SK-N-MC (cell line): Measurements from ENCODE around the gene IRAK3.

Experiments used
- DNase-seq: peaks from one replicate; pipeline ENCODE4 v3.0.0-alpha.2; 2011; ENCODE audit warnings: low read depth, low spot score
- H3K27ac ChIP-seq: fragments of 200-600 bp; sonication (generic); 2 replicates; pipeline ENCODE4 v1.5.1; 2016; ENCODE audit warnings: mixed run types
- H3K36me3 ChIP-seq: fragments of 200-600 bp; sonication (generic); 2 replicates; pipeline ENCODE4 v1.6.1; 2017; ENCODE audit warnings: antibody characterized with exemption, low read length, mixed read lengths; ENCODE audit not compliant: insufficient read depth
- H3K4me3 ChIP-seq: fragments of 200-600 bp; sonication (generic); 2 replicates; pipeline ENCODE4 v1.5.1; 2016
- H3K9ac ChIP-seq: fragments of 200-600 bp; sonication (generic); 2 replicates; pipeline ENCODE4 v1.8.0; 2017; ENCODE audit warnings: mixed run types, mixed read lengths; ENCODE audit not compliant: insufficient read length
- H3K9me3 ChIP-seq: fragments of 200-600 bp; sonication (generic); 2 replicates; pipeline ENCODE4 v1.6.1; 2017; ENCODE audit warnings: low read depth, mild to moderate bottlenecking, antibody characterized with exemption, low read length, moderate library complexity, mixed read lengths
- EZH2 ChIP-seq: fragments of 200-600 bp; sonication (generic); IDR thresholded peaks from one replicate; pipeline ENCODE4 v1.6.1; 2017; ENCODE audit warnings: antibody characterized with exemption
- FOXP2 ChIP-seq: optimal IDR thresholded peaks from 2 replicates; pipeline ENCODE3; 2011; ENCODE audit warnings: mild to moderate bottlenecking, moderate library complexity; ENCODE audit not compliant: insufficient read depth; ENCODE audit errors: extremely low read length, control extremely low read depth
- POLR2AphosphoS5 ChIP-seq: IDR thresholded peaks from 2 replicates; pipeline ENCODE4 v1.6.1; 2012; ENCODE audit warnings: mild to moderate bottlenecking, low read depth, low read length, borderline replicate concordance

IRAK3 gene

DNA sequence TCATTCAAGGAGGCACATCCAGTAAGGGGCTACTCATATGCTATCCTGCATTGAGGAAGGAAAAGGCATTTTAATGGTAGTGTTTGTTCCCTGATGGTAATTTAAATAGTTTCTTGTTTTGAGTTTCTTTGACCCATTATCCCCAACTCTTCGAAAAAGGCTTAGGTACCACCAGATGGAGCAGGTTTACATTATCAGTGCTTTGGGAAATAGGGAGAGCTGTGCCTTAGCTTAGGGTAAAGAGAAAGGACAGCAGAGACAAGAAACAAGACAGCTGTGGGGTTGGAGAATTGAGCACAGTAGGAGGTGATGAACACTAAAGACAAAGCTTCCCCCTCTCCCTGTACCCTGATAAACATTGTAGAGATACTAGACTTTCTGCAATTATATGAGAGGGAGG is 84.1 kb downstream of the IRAK3 start:
- Histone ChIP-seq H3K36me3 (no peaks in the 10 kb centered on the region), H3K27ac (no peak overlapping the region), H3K9ac (no peak overlapping the region), H3K4me3 (no peak overlapping the region), H3K9me3 (no peaks in the 10 kb centered on the region)
- DNase-seq, result no peak
- TF ChIP-seq FOXP2, result no peak
- no peak for TF ChIP-seq EZH2
- TF ChIP-seq POLR2AphosphoS5, result no peak

DNA sequence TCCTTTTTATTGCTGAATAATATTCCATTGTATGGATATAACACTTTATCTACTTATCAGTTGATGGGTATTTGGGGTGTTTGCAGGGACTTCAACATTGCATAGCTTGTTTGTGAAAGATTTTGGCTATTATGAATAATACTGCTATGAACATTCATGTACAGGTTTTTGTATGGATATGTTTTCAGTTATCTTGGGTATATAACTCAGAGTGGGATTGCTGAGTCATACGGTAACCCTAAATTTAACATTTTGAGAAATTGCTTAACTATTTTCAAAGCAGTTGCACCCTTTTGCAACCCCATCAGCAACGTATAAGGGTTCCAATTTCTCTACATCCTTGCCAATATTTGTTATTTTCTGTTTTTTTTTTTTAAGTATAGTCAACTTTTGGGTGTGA is 86.0 kb downstream of the IRAK3 start:
- H3K27ac ChIP-seq, result no peak overlapping the region
- H3K9ac ChIP-seq, result no peak overlapping the region
- H3K36me3 ChIP-seq, result no peaks in the 10 kb centered on the region
- TF ChIP-seq POLR2AphosphoS5, result no peak
- no peak for TF ChIP-seq FOXP2
- no peak for TF ChIP-seq EZH2
- H3K4me3 ChIP-seq, result no peak overlapping the region
- DNase-seq, result no peak
- H3K9me3 ChIP-seq, result no peaks in the 10 kb centered on the region

DNA sequence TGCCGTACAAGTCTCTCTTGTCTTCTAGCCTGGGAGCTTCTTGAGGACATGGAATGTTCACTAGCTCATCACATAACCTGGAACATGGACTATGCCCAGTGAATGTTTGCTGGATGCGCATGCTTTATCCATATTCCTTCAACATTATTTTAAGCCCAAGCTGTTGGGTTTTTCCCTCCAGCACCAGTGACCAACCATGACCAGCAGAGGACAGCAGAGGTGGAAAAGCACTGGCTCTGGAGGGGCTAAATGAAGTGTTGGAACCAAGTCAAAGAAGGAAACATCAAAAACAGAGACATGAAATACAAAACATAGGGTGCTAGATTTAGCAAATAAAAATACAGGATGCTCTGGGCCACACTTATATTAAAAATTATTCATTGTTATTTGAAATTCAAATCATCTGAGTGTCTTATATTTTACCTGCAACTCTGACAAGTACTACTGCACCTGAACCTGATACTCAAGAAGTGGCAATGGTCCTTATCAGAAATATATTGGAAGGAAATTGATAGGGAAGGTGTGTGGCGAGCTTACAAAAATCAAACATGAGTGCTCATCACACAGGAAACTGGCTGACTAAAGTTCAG is 90.2 kb downstream of the IRAK3 start:
- no peak for DNase-seq
- no peak overlapping the region for H3K4me3 ChIP-seq
- H3K36me3 ChIP-seq, result no peaks in the 10 kb centered on the region
- no peaks in the 10 kb centered on the region for H3K9me3 ChIP-seq
- no peak overlapping the region for H3K27ac ChIP-seq
- no peak overlapping the region for H3K9ac ChIP-seq
- TF ChIP-seq EZH2 (no peak), FOXP2 (no peak), POLR2AphosphoS5 (no peak)

DNA sequence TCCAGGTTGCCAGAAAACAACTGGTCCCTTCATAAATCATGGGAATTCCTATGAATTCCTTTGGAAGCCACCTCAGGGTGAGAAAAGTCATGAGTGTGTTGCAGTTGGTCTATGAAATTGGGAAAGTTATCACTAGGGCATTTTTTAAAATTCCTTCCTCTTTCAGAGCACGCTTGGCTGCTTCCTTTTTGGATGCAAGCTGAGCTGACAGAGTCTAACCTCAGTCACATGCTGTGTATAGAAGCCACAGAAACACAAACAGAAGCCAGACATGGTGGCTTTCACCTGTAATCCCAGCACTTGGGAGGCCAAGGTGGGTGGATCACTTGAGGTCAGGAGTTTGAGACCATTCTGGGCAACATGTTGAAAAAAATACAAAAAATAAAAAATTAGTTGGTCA is 91.5 kb downstream of the IRAK3 start:
- H3K9ac ChIP-seq, result no peak overlapping the region
- no peak overlapping the region for H3K27ac ChIP-seq
- no peak for DNase-seq
- no peaks in the 10 kb centered on the region for H3K9me3 ChIP-seq
- TF ChIP-seq POLR2AphosphoS5 (no peak), FOXP2 (no peak), EZH2 (no peak)
- no peaks in the 10 kb centered on the region for H3K36me3 ChIP-seq
- H3K4me3 ChIP-seq, result no peak overlapping the region

DNA sequence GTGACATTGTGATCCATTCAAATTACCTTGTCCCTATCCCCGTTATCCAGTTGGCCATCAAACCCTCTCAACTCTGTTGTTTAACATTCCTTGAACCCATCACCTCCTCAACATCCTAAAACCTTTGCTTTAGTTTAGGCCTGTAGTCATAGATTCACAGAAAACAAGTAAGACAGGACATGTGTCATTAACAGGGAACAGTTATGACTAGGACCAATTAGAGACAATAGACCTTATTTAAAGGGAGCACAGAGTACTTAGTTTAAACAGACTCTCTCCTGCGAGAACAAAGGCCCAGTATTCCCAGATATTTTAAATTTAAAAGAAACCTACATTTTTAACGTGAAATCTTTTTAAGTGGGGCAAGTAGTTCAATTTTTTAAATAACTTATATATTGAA is 93.2 kb downstream of the IRAK3 start:
- H3K9me3 ChIP-seq, result no peaks in the 10 kb centered on the region
- H3K27ac ChIP-seq, result no peak overlapping the region
- TF ChIP-seq FOXP2, result no peak
- TF ChIP-seq EZH2, result no peak
- no peak for TF ChIP-seq POLR2AphosphoS5
- H3K4me3 ChIP-seq, result no peak overlapping the region
- H3K36me3 ChIP-seq, result no peaks in the 10 kb centered on the region
- no peak overlapping the region for H3K9ac ChIP-seq
- DNase-seq, result no peak

DNA sequence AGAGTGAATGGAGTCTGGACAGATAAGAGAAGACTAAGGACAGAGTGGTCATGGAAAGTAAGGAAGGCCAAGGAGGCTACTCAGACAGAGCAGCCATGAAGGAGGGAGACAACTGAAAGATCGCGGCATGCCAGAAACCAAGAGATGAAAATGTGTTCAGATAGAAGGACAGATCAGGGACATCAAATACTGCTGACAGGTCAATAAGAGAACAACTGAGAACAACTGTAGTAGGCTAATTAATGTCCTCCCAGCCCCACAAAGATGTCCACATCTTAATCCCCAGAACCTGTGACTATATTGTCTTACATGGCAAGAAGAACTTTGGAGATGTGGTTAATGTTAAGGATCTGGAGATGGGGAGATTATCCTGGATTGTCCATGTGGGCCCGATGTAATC is 98.3 kb downstream of the IRAK3 start:
- Histone ChIP-seq H3K27ac (no peak overlapping the region), H3K9ac (no peak overlapping the region), H3K36me3 (no peaks in the 10 kb centered on the region), H3K9me3 (no peaks in the 10 kb centered on the region), H3K4me3 (no peak overlapping the region)
- DNase-seq, result no peak
- TF ChIP-seq EZH2 (no peak), FOXP2 (no peak), POLR2AphosphoS5 (no peak)

DNA sequence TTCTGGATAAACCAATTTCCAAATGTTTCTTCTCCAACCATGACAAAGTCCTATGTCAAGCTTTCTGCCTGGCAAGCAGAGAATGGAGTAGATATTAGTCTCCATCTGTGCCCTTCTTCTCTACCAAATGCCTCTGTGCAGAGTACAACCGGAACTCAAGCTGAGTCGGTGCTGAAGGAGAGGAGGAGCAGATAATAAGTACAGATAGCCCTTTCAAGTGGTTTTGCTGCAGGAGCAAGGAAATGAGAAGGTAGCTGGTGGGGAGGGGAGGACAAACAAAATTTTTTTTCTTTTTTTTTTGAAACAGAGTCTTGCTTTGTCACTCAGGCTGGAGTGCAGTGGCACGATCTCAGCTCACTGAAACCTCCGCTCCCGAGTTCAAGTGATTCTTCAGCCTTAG is 99.1 kb downstream of the IRAK3 start:
- Histone ChIP-seq H3K9ac (no peak overlapping the region), H3K4me3 (no peak overlapping the region), H3K27ac (no peak overlapping the region), H3K9me3 (no peaks in the 10 kb centered on the region), H3K36me3 (no peaks in the 10 kb centered on the region)
- TF ChIP-seq EZH2, result no peak
- no peak for TF ChIP-seq POLR2AphosphoS5
- TF ChIP-seq FOXP2, result no peak
- no peak for DNase-seq

DNA sequence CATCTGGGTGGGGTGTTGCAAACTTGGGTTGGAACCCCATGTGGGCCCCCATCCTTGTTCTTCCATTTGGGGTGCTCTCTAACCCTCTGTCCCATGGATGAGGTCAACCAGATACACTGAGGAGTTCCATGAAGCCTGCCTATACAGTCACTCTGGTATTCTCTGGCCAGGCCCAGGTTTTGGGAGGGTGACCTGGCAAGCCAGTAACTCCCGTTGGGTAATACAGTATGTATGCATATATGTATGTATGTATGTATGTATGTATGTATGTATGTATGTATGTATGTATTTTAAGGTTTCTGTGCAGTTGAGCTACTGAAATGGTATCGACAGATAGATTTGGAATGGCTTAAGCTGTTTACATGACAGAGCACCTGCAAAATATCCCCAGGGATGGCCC is 100.5 kb downstream of the IRAK3 start:
- TF ChIP-seq POLR2AphosphoS5, result no peak
- TF ChIP-seq FOXP2, result no peak
- TF ChIP-seq EZH2, result no peak
- Histone ChIP-seq H3K36me3 (no peaks in the 10 kb centered on the region), H3K4me3 (no peak overlapping the region), H3K27ac (no peak overlapping the region), H3K9me3 (no peaks in the 10 kb centered on the region), H3K9ac (no peak overlapping the region)
- no peak for DNase-seq

DNA sequence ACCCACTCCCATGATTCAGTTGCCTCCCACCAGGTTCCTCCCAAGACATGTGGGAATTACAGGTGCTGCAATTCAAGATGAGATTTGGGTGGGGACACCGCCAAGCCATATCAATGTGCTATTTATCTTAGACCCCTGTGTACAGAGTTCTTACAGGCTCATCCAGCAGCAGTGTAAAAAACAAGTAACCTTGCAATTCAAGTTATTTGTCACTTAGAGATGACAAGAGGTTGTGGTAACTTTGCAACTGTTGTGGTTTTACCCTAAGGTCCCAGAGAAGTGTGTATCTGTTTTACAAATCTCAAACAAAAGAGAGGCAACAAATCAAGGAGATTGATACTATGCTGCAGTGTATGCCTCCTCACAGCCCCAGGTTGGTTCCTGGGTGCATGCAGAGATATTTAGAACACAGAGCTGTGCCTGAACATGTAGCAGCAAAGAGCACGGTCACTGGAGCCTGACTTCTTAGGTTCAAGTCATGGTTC is 101.7 kb downstream of the IRAK3 start:
- Histone ChIP-seq H3K27ac (no peak overlapping the region), H3K9ac (no peak overlapping the region), H3K36me3 (no peaks in the 10 kb centered on the region), H3K4me3 (no peak overlapping the region), H3K9me3 (no peaks in the 10 kb centered on the region)
- TF ChIP-seq FOXP2, result no peak
- no peak for TF ChIP-seq EZH2
- TF ChIP-seq POLR2AphosphoS5, result no peak
- DNase-seq, result no peak
